ENCODE data around the gene SLC4A8.

DNA sequence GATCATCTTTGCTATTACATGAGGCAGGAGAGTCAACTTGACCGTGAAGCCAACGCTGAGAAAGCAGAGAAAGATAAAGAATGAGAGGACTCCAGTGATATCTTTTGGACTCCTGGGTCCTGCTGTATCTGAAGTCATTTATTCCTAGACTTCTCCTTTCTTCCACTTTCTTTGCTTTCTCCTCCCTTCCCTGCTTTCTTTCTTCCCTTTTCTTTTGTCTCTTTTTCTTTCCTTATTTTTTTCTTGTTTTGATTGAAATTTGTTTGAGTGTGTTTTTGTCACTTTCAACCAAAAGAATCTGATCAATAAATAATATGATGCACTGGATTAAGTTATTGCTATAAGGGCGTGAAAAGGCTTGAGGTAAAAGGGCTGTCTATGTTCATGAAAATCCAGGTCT, 20.0 kb upstream of the SLC4A8 start:
- TF ChIP-seq, protein P1, sequence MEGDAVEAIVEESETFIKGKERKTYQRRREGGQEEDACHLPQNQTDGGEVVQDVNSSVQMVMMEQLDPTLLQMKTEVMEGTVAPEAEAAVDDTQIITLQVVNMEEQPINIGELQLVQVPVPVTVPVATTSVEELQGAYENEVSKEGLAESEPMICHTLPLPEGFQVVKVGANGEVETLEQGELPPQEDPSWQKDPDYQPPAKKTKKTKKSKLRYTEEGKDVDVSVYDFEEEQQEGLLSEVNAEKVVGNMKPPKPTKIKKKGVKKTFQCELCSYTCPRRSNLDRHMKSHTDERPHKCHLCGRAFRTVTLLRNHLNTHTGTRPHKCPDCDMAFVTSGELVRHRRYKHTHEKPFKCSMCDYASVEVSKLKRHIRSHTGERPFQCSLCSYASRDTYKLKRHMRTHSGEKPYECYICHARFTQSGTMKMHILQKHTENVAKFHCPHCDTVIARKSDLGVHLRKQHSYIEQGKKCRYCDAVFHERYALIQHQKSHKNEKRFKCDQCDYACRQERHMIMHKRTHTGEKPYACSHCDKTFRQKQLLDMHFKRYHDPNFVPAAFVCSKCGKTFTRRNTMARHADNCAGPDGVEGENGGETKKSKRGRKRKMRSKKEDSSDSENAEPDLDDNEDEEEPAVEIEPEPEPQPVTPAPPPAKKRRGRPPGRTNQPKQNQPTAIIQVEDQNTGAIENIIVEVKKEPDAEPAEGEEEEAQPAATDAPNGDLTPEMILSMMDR (IDR thresholded peaks at IDR 0.05; ENCODE audit: borderline replicate concordance, extremely low read depth, low read length, poor library complexity, severe bottlenecking): no peak
- TF ChIP-seq EZH2 (IDR thresholded peaks at IDR 0.05; ENCODE audit: borderline replicate concordance, low read depth, low read length, severe bottlenecking): no peak

Measured in DND-41 (cell line).